ENCODE data around the gene PIK3IP1. TPM values are rescaled to one million over a fixed set of nuclear protein-coding genes. Genes with fewer than 3 reads are reported as not detected.

PIK3IP1 gene
- polyA plus RNA-seq, 4 donors, result 3.1 to 16.4 (median 10.3) TPM

GRCh38 chr22:31333641-31334040 lies 41.4 kb upstream of the PIK3IP1 start:
- Histone ChIP-seq H3K4me3 (ENCODE audit: low read depth in 1 of 3, low read length in 3 of 3) (no peak overlapping the region), H3K27me3 (ENCODE audit: control insufficient read depth in 3 of 3, insufficient read depth in 3 of 3, low read length in 3 of 3) (no peaks in the 10 kb centered on the region), H3K4me1 (ENCODE audit: control insufficient read depth in 3 of 3, insufficient read depth in 2 of 3, low read depth in 1 of 3, low read length in 2 of 3) (peaks cover 0 to 25% (median 0%) of the 10 kb centered on the region in 3 donors), H3K9me3 (ENCODE audit: control insufficient read depth in 2 of 2, insufficient read depth in 1 of 2, low read depth in 1 of 2, low read length in 1 of 2) (no peaks in the 10 kb centered on the region), H3K27ac (ENCODE audit: low read depth in 1 of 3, low read length in 2 of 3) (no peak overlapping the region), H3K36me3 (ENCODE audit: control insufficient read depth in 3 of 3, insufficient read depth in 2 of 3, low read depth in 1 of 3, low read length in 3 of 3) (peaks cover 10 to 76% (median 16%) of the 10 kb centered on the region in 3 donors)
- no peak for DNase-seq
- no peak for FAIRE-seq
- 77 to 90% (median 85%) methylated on average over 2 of the region's 2 CpGs for WGBS, 3 donors

- H3K4me3 ChIP-seq (ENCODE audit: low read depth in 1 of 3, low read length in 3 of 3), result no peak overlapping the region
- no peaks in the 10 kb centered on the region for H3K27me3 ChIP-seq (ENCODE audit: control insufficient read depth in 3 of 3, insufficient read depth in 3 of 3, low read length in 3 of 3)
- WGBS, 3 donors, result 56 to 67% (median 61%) methylated on average over 1 of the region's 1 CpG
- H3K27ac ChIP-seq (ENCODE audit: low read depth in 1 of 3, low read length in 2 of 3), result no peak overlapping the region
- H3K4me1 ChIP-seq (ENCODE audit: control insufficient read depth in 3 of 3, insufficient read depth in 2 of 3, low read depth in 1 of 3, low read length in 2 of 3), result peaks cover 0 to 20% (median 0%) of the 10 kb centered on the region in 3 donors
- DNase-seq (no peak), FAIRE-seq (no peak)
- peaks cover 10 to 76% (median 16%) of the 10 kb centered on the region in 3 donors for H3K36me3 ChIP-seq (ENCODE audit: control insufficient read depth in 3 of 3, insufficient read depth in 2 of 3, low read depth in 1 of 3, low read length in 3 of 3)
- H3K9me3 ChIP-seq (ENCODE audit: control insufficient read depth in 2 of 2, insufficient read depth in 1 of 2, low read depth in 1 of 2, low read length in 1 of 2), result no peaks in the 10 kb centered on the region
Observed at GRCh38 chr22:31332886-31333285, 40.6 kb upstream of the PIK3IP1 start.

GRCh38 chr22:31332010-31332409 lies 39.7 kb upstream of the PIK3IP1 start:
- FAIRE-seq (no peak), DNase-seq (no peak)
- 88 to 97% (median 89%) methylated on average over 8 of the region's 8 CpGs for WGBS, 3 donors
- H3K27me3 ChIP-seq (ENCODE audit: control insufficient read depth in 3 of 3, insufficient read depth in 3 of 3, low read length in 3 of 3), result no peaks in the 10 kb centered on the region
- H3K9me3 ChIP-seq (ENCODE audit: control insufficient read depth in 2 of 2, insufficient read depth in 1 of 2, low read depth in 1 of 2, low read length in 1 of 2), result no peaks in the 10 kb centered on the region
- peaks cover 0 to 13% (median 0%) of the 10 kb centered on the region in 3 donors for H3K4me1 ChIP-seq (ENCODE audit: control insufficient read depth in 3 of 3, insufficient read depth in 2 of 3, low read depth in 1 of 3, low read length in 2 of 3)
- peaks cover 10 to 81% (median 16%) of the 10 kb centered on the region in 3 donors for H3K36me3 ChIP-seq (ENCODE audit: control insufficient read depth in 3 of 3, insufficient read depth in 2 of 3, low read depth in 1 of 3, low read length in 3 of 3)
- no peak overlapping the region for H3K27ac ChIP-seq (ENCODE audit: low read depth in 1 of 3, low read length in 2 of 3)
- no peak overlapping the region for H3K4me3 ChIP-seq (ENCODE audit: low read depth in 1 of 3, low read length in 3 of 3)

- DNase-seq (peak in 1 of 2 donors; percentile 27), FAIRE-seq (no peak)
- Histone ChIP-seq H3K4me1 (ENCODE audit: control insufficient read depth in 3 of 3, insufficient read depth in 2 of 3, low read depth in 1 of 3, low read length in 2 of 3) (peaks cover 0 to 12% (median 0%) of the 10 kb centered on the region in 3 donors), H3K36me3 (ENCODE audit: control insufficient read depth in 3 of 3, insufficient read depth in 2 of 3, low read depth in 1 of 3, low read length in 3 of 3) (peaks cover 22 to 83% (median 24%) of the 10 kb centered on the region in 3 donors), H3K27me3 (ENCODE audit: control insufficient read depth in 3 of 3, insufficient read depth in 3 of 3, low read length in 3 of 3) (no peaks in the 10 kb centered on the region), H3K9me3 (ENCODE audit: control insufficient read depth in 2 of 2, insufficient read depth in 1 of 2, low read depth in 1 of 2, low read length in 1 of 2) (no peaks in the 10 kb centered on the region), H3K27ac (ENCODE audit: low read depth in 1 of 3, low read length in 2 of 3) (no peak overlapping the region), H3K4me3 (ENCODE audit: low read depth in 1 of 3, low read length in 3 of 3) (no peak overlapping the region)
- 84 to 87% (median 87%) methylated on average over 9 of the region's 9 CpGs for WGBS, 3 donors
Observed at GRCh38 chr22:31329453-31330215, 37.3 kb upstream of the PIK3IP1 start.

GRCh38 chr22:31329029-31329428 lies 36.7 kb upstream of the PIK3IP1 start:
- H3K27me3 ChIP-seq (ENCODE audit: control insufficient read depth in 3 of 3, insufficient read depth in 3 of 3, low read length in 3 of 3), result no peaks in the 10 kb centered on the region
- no peak overlapping the region for H3K27ac ChIP-seq (ENCODE audit: low read depth in 1 of 3, low read length in 2 of 3)
- DNase-seq (no peak), FAIRE-seq (no peak)
- no peaks in the 10 kb centered on the region for H3K9me3 ChIP-seq (ENCODE audit: control insufficient read depth in 2 of 2, insufficient read depth in 1 of 2, low read depth in 1 of 2, low read length in 1 of 2)
- peaks cover 21 to 80% (median 24%) of the 10 kb centered on the region in 3 donors for H3K36me3 ChIP-seq (ENCODE audit: control insufficient read depth in 3 of 3, insufficient read depth in 2 of 3, low read depth in 1 of 3, low read length in 3 of 3)
- no peak overlapping the region for H3K4me3 ChIP-seq (ENCODE audit: low read depth in 1 of 3, low read length in 3 of 3)
- 82 to 90% (median 89%) methylated on average over 4 of the region's 4 CpGs for WGBS, 3 donors
- H3K4me1 ChIP-seq (ENCODE audit: control insufficient read depth in 3 of 3, insufficient read depth in 2 of 3, low read depth in 1 of 3, low read length in 2 of 3), result peaks cover 0 to 7% (median 0%) of the 10 kb centered on the region in 3 donors

GRCh38 chr22:31328544-31328960 lies 36.3 kb upstream of the PIK3IP1 start:
- peaks cover 17 to 79% (median 24%) of the 10 kb centered on the region in 3 donors for H3K36me3 ChIP-seq (ENCODE audit: control insufficient read depth in 3 of 3, insufficient read depth in 2 of 3, low read depth in 1 of 3, low read length in 3 of 3)
- no peak overlapping the region for H3K4me3 ChIP-seq (ENCODE audit: low read depth in 1 of 3, low read length in 3 of 3)
- no peak overlapping the region for H3K27ac ChIP-seq (ENCODE audit: low read depth in 1 of 3, low read length in 2 of 3)
- FAIRE-seq, result no peak
- peaks cover 0 to 7% (median 0%) of the 10 kb centered on the region in 3 donors for H3K4me1 ChIP-seq (ENCODE audit: control insufficient read depth in 3 of 3, insufficient read depth in 2 of 3, low read depth in 1 of 3, low read length in 2 of 3)
- DNase-seq, result no peak
- H3K9me3 ChIP-seq (ENCODE audit: control insufficient read depth in 2 of 2, insufficient read depth in 1 of 2, low read depth in 1 of 2, low read length in 1 of 2), result no peaks in the 10 kb centered on the region
- WGBS, 3 donors, result 94 to 95% (median 95%) methylated on average over 13 of the region's 13 CpGs
- H3K27me3 ChIP-seq (ENCODE audit: control insufficient read depth in 3 of 3, insufficient read depth in 3 of 3, low read length in 3 of 3), result no peaks in the 10 kb centered on the region

- FAIRE-seq (no peak), DNase-seq (no peak)
- H3K27ac ChIP-seq (ENCODE audit: low read depth in 1 of 3, low read length in 2 of 3), result no peak overlapping the region
- peaks cover 0 to 7% (median 0%) of the 10 kb centered on the region in 3 donors for H3K4me1 ChIP-seq (ENCODE audit: control insufficient read depth in 3 of 3, insufficient read depth in 2 of 3, low read depth in 1 of 3, low read length in 2 of 3)
- H3K4me3 ChIP-seq (ENCODE audit: low read depth in 1 of 3, low read length in 3 of 3), result no peak overlapping the region
- peaks cover 15 to 76% (median 24%) of the 10 kb centered on the region in 3 donors for H3K36me3 ChIP-seq (ENCODE audit: control insufficient read depth in 3 of 3, insufficient read depth in 2 of 3, low read depth in 1 of 3, low read length in 3 of 3)
- H3K27me3 ChIP-seq (ENCODE audit: control insufficient read depth in 3 of 3, insufficient read depth in 3 of 3, low read length in 3 of 3), result no peaks in the 10 kb centered on the region
- H3K9me3 ChIP-seq (ENCODE audit: control insufficient read depth in 2 of 2, insufficient read depth in 1 of 2, low read depth in 1 of 2, low read length in 1 of 2), result no peaks in the 10 kb centered on the region
- WGBS, 3 donors, result 84 to 91% (median 86%) methylated on average over 9 of the region's 9 CpGs
Observed at GRCh38 chr22:31327806-31328543, 35.7 kb upstream of the PIK3IP1 start.

GRCh38 chr22:31326877-31327276 lies 34.6 kb upstream of the PIK3IP1 start:
- Histone ChIP-seq H3K9me3 (ENCODE audit: control insufficient read depth in 2 of 2, insufficient read depth in 1 of 2, low read depth in 1 of 2, low read length in 1 of 2) (no peaks in the 10 kb centered on the region), H3K4me1 (ENCODE audit: control insufficient read depth in 3 of 3, insufficient read depth in 2 of 3, low read depth in 1 of 3, low read length in 2 of 3) (peaks cover 0 to 7% (median 0%) of the 10 kb centered on the region in 3 donors), H3K27me3 (ENCODE audit: control insufficient read depth in 3 of 3, insufficient read depth in 3 of 3, low read length in 3 of 3) (no peaks in the 10 kb centered on the region), H3K4me3 (ENCODE audit: low read depth in 1 of 3, low read length in 3 of 3) (no peak overlapping the region), H3K27ac (ENCODE audit: low read depth in 1 of 3, low read length in 2 of 3) (no peak overlapping the region), H3K36me3 (ENCODE audit: control insufficient read depth in 3 of 3, insufficient read depth in 2 of 3, low read depth in 1 of 3, low read length in 3 of 3) (peaks cover 15 to 66% (median 17%) of the 10 kb centered on the region in 3 donors)
- WGBS, 3 donors, result 92 to 95% (median 94%) methylated on average over 9 of the region's 9 CpGs
- no peak for DNase-seq
- no peak for FAIRE-seq
